Retinal pigment epithelial cell (primary cell): ENCODE data around the gene DIP2C.

Source experiments
- DNase-seq: peaks from one replicate; pipeline ENCODE4 v3.0.0-alpha.2; 2010; ENCODE audit warnings: low read depth
- H3K4me3 ChIP-seq: 2 replicates; pipeline ENCODE4 v1.5.1; 2011; ENCODE audit warnings: mild to moderate bottlenecking, low read length, control low read depth, moderate library complexity
- TF ChIP-seq, protein P1 (sequence below): conservative IDR thresholded peaks from 2 replicates; pipeline ENCODE4 v1.5.1; 2011; ENCODE audit warnings: low read depth, low read length, control low read depth, inconsistent platforms

Gene DIP2C

DNA sequence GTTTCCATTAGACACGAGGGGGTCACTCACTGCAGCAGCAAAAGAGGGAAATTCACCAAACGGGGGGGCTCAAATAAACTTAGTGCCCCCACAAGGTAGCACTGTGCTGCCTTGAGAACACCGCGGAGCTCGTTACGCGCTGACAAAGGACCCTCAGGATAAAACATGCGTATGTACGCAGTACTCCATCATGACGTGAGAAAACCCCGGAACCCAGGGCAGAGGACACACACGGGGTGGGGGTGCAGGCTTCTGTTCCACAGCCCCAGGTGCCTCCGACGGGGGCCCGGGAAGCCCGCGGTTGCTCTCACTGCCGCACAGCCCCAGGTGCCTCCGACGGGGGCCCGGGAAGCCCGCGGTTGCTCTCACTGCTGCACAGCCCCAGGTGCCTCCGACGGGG lies 321.8 kb downstream of the DIP2C start:
- no peak overlapping the region for H3K4me3 ChIP-seq
- TF ChIP-seq, protein P1, sequence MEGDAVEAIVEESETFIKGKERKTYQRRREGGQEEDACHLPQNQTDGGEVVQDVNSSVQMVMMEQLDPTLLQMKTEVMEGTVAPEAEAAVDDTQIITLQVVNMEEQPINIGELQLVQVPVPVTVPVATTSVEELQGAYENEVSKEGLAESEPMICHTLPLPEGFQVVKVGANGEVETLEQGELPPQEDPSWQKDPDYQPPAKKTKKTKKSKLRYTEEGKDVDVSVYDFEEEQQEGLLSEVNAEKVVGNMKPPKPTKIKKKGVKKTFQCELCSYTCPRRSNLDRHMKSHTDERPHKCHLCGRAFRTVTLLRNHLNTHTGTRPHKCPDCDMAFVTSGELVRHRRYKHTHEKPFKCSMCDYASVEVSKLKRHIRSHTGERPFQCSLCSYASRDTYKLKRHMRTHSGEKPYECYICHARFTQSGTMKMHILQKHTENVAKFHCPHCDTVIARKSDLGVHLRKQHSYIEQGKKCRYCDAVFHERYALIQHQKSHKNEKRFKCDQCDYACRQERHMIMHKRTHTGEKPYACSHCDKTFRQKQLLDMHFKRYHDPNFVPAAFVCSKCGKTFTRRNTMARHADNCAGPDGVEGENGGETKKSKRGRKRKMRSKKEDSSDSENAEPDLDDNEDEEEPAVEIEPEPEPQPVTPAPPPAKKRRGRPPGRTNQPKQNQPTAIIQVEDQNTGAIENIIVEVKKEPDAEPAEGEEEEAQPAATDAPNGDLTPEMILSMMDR: no peak
- DNase-seq: no peak

DNA sequence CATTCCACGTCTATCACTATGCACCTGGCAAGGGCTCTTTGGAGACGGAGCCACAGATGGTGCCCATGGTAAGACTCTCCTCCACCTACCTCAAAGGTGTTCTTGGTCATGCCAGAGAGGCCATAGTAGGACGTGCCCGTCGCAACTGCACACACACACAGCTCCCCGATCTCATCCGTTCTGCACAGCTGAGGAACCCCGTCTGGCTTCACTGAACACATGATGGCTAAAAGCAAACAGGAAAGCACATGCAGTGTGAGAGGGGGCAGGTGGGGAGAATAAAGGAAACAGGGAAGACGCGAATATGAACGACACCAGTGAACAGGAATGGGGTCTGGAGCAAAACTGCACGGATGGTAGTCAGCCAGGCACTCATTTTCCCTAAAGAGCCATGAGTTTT lies 323.3 kb downstream of the DIP2C start:
- no peak for DNase-seq
- TF ChIP-seq, protein P1: no peak
- H3K4me3 ChIP-seq: no peak overlapping the region

DNA sequence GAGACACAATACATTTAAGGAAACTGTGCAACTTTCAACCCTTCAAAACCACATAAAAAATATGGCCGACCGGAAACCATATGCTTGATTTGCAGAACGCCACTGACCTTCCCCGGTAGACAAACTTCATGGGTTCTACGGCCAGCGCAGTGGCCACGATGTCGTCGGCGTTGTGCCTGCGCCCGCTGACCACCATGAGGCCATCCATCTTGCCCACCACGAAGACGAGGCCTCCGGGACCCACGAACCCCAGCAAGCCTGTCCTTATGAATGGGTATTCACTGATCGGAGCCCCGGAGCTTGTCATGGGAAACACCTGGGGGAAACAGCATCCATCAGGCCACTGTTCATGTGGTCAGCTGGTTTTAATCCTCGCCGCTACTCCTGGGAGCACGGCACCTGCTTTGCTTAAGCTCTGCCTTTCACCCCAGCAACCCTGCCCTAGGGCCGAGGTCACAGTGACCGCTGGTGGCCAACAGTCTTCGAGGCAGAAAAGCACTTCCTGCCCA lies 325.1 kb downstream of the DIP2C start:
- TF ChIP-seq, protein P1: no peak
- no peak for DNase-seq
- no peak overlapping the region for H3K4me3 ChIP-seq

DNA sequence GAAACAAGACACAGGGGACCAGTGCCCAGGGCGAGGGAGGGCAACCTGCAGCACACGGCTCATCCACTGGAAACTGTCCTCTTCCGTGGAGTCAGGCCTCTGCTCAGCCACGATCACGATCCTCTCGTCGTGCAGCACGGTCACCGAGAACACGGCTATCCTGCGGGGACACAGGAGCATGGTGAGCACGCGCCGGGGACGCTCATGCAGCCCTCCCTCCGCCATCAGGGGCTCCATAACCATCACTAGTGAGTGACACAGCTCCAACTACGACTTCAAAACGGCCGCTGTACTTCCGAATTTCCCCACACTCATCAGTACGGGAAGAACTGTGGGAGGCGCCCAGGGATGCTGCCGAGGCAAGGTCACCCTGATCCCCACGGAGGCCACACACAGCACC lies 326.3 kb downstream of the DIP2C start:
- no peak for DNase-seq
- TF ChIP-seq, protein P1: no peak
- H3K4me3 ChIP-seq: no peak overlapping the region

DNA sequence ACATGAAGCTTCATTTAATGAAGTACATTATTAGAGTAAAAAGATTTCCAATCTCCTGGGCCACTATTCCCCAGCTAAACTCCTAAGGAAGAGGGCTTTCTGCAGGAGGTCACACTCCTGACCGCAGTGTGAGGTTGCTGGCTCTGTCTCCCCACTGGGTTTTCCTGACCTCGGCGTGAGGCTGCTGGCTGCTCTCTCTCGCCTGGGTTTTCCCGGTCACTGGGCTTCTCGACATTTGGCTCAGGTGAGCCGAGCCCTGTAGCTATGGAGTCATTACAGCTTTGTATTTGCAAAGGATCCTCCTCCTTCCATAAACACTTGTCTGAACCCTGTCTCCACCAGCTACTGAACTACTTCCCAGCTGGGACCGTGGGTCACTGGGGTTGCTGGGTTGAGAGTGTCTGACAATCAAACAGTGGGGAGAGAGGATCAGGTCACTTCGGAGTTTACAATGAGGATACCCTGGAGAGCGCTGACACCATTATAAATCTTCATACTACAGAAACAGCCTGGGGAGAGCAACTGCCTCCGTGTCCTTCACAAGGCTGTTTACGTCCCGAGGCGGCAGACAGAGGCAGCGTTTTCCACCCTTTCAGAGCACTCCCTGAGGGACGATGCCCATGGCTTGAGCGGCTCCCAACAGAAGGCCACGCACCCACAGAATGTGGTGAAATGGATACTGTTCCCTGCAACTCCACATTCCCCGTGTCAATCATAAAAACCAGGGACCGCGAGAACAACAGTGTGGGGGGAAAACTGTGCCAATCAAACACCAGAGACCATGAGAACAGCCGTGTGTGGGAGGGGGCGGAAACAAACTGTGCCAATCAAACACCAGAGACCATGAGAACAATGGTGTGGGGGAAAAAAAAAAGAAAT lies 328.0 kb downstream of the DIP2C start:
- TF ChIP-seq, protein P1: no peak
- no peak overlapping the region for H3K4me3 ChIP-seq
- DNase-seq: no peak

DNA sequence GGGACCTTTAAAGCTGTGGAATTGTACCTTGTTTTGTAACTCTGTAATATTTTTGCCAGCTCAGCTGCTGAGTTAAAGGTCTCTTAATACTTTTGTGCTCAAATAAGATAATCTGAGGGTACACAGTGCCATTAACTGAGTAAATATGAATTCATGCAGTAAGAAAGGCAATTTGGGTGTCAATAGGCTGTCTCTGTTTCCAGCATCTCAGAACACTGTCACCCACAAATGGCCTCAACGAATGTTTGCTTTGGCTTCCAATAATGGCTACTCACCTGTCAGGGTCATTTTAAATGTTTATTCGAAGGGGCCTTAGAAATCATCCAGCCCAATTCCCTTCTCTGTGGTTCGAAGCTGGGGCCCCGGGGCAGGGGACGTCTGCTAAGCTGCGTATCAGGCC lies 328.8 kb downstream of the DIP2C start:
- TF ChIP-seq, protein P1: no peak
- no peak overlapping the region for H3K4me3 ChIP-seq
- DNase-seq: no peak

DNA sequence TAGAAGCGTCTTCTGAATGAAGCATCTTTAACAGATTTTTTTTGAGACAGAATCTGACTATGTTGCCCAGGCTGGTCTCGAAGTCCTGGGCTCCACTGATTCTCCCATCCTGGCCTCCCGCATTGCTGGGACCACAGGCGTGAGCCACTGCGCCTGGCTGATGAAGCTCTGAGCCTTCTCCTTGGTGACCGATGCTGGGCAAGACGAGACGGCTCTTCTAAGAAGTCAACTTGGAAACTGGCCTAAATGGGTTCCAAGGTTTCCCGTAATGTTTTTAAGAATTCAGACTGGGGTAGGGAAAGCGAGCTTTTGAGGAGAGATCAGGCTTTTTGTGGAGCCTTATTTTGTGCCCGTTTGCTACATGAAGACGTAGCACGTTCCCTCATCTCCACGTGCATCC lies 329.7 kb downstream of the DIP2C start:
- no peak for DNase-seq
- H3K4me3 ChIP-seq: no peak overlapping the region
- TF ChIP-seq, protein P1: no peak
